HepG2 (cell line): Measurements from ENCODE around the gene WDR45B. TPM values are rescaled to one million over a fixed set of nuclear protein-coding genes. Genes with fewer than 3 reads are reported as not detected.
A peak's percentile ranks its signal among the peaks of the same experiment; 100 is the strongest.

Source experiments
- ATAC-seq: fragments of 200-7000 bp; cut with Tn5 transposase; 3 replicates; pipeline ENCODE4 v1.9.1; 2020; ENCODE audit warnings: mild to moderate bottlenecking, moderate library complexity
- BruUV-seq: library from RNA; stranded (reverse); fragments of 400-500 nt; replicated peaks from 2 replicates; lab custom pipeline; 2021; lab: Mats Ljungman, UMichigan
- CTCF ChIA-PET: fragments of 300-600 bp; formaldehyde crosslinking; extraction: SDS; loops from one replicate; lab custom pipeline; 2021; ENCODE audit warnings: low total read pairs, inconsistent platforms, low intra/inter-chr PET ratio; lab: Yijun Ruan, JAX
- POLR2A ChIA-PET: fragments of 350-600 bp; sonication (Branson Sonifier 250); formaldehyde crosslinking; loops from one replicate; lab custom pipeline; 2020; ENCODE audit warnings: antibody characterized with exemption, inconsistent platforms; lab: Yijun Ruan, JAX
- DNase-seq: peaks from one replicate; pipeline ENCODE4 v3.0.0-alpha.2; 2015; ENCODE audit warnings: low spot score
- FAIRE-seq: peaks from 3 replicates; lab custom pipeline; 2011; peaks lifted over from hg19 to GRCh38; lab: Jason Lieb, UNC
- H2AFZ ChIP-seq: one replicate; pipeline ENCODE4 v1.6.1; 2011; ENCODE audit warnings: low read length, inconsistent platforms
- H3K27ac ChIP-seq: fragments of 300-600 bp; 3 replicates; pipeline ENCODE4 v1.8.0; 2011; ENCODE audit warnings: mixed run types, mild to moderate bottlenecking, mixed read lengths, low read length, inconsistent platforms; ENCODE audit not compliant: insufficient read depth; ENCODE audit errors: extremely low read length
- H3K27me3 ChIP-seq, 2 experiments: fragments of 200-600 bp in 1 of 2; 2 replicates in 1 of 2; 3 replicates in 1 of 2; pipeline versions ENCODE4 v1.6.0 to v1.8.0; 2011; ENCODE audit warnings: low read length in 2 of 2, mild to moderate bottlenecking in 2 of 2, moderate library complexity in 2 of 2, inconsistent platforms in 1 of 2; ENCODE audit not compliant: insufficient read depth in 2 of 2, control insufficient read depth in 1 of 2
- H3K36me3 ChIP-seq, 2 experiments: fragments of 200-600 bp in 1 of 2; replicated peaks in 1 of 2; 2 replicates in 1 of 2; 3 replicates in 1 of 2; pipeline versions ENCODE4 v1.5.1 to v1.8.0; 2011; ENCODE audit warnings: low read length in 2 of 2, inconsistent platforms in 1 of 2; ENCODE audit not compliant: insufficient read depth in 2 of 2, control insufficient read depth in 1 of 2
- H3K4me1 ChIP-seq: 2 replicates; pipeline ENCODE4 v1.5.1; 2012; ENCODE audit warnings: low read length, inconsistent platforms; ENCODE audit not compliant: insufficient read depth
- H3K4me2 ChIP-seq: 2 replicates; pipeline ENCODE4 v1.6.0; 2011; ENCODE audit warnings: low read depth, low read length, inconsistent platforms
- H3K4me3 ChIP-seq, 3 experiments: fragments of 200-600 bp in 1 of 3; sonication (generic), shearing (Covaris generic) in 1 of 3; replicated peaks in 1 of 3; 2 replicates each; pipeline ENCODE4 v1.5.1; 2011 to 2016; ENCODE audit warnings: low read length in 3 of 3, inconsistent platforms in 2 of 3, low read depth in 2 of 3, mild to moderate bottlenecking in 2 of 3, control low read depth in 1 of 3, mixed read lengths in 1 of 3; ENCODE audit not compliant: insufficient read depth in 1 of 3
- H3K79me2 ChIP-seq: one replicate; pipeline ENCODE4 v1.6.1; 2011; ENCODE audit warnings: low read length, inconsistent platforms; ENCODE audit not compliant: insufficient read depth
- H3K9ac ChIP-seq: 2 replicates; pipeline ENCODE4 v1.6.0; 2011; ENCODE audit warnings: mild to moderate bottlenecking, low read depth, low read length, inconsistent platforms; ENCODE audit not compliant: insufficient read depth
- H3K9me3 ChIP-seq: 2 replicates; pipeline ENCODE4 v1.5.1; 2012; ENCODE audit warnings: mild to moderate bottlenecking, low read length
- H4K20me1 ChIP-seq: 2 replicates; pipeline ENCODE4 v1.6.0; 2011; ENCODE audit warnings: inconsistent platforms, mild to moderate bottlenecking, low read length, moderate library complexity; ENCODE audit not compliant: insufficient read depth
- CEBPZ ChIP-seq: IDR thresholded peaks from 2 replicates; pipeline ENCODE4 v1.6.1; 2012; ENCODE audit warnings: low read length, improper control_type of control experiment
- ETV6 ChIP-seq: sonication (generic); formaldehyde crosslinking; conservative IDR thresholded peaks from 2 replicates; pipeline ENCODE4 v1.4.0; 2020; ENCODE audit warnings: missing genetic modification reagents
- FIP1L1 ChIP-seq: fragments of 200-400 bp; formaldehyde crosslinking; IDR thresholded peaks from 2 replicates; pipeline ENCODE4 v1.6.1; 2018; ENCODE audit warnings: low read depth, mild to moderate bottlenecking, low read length, moderate library complexity, borderline replicate concordance; ENCODE audit not compliant: insufficient read depth
- HMGXB3 ChIP-seq: sonication (generic); formaldehyde crosslinking; IDR thresholded peaks from 2 replicates; pipeline ENCODE4 v1.4.0; 2020; ENCODE audit warnings: missing genetic modification reagents, borderline replicate concordance
- MED1 ChIP-seq: sonication (generic); formaldehyde crosslinking; IDR thresholded peaks from 2 replicates; pipeline ENCODE4 v1.4.0; 2020; ENCODE audit warnings: missing genetic modification reagents
- RXRA ChIP-seq: sonication (generic); formaldehyde crosslinking; IDR thresholded peaks from 2 replicates; pipeline ENCODE4 v1.5.1; 2020; ENCODE audit warnings: missing genetic modification reagents
- ZNF121 ChIP-seq: sonication (generic); formaldehyde crosslinking; IDR thresholded peaks from 2 replicates; pipeline ENCODE4 v1.5.0; 2020; ENCODE audit warnings: mild to moderate bottlenecking, missing genetic modification reagents
- ZNF3 ChIP-seq: IDR thresholded peaks from 2 replicates; pipeline ENCODE4 v1.7.0; 2017; ENCODE audit warnings: inconsistent platforms
- ZZZ3 ChIP-seq: sonication (generic); formaldehyde crosslinking; IDR thresholded peaks from 2 replicates; pipeline ENCODE4 v1.4.0; 2020; ENCODE audit warnings: missing genetic modification reagents, mild to moderate bottlenecking, borderline replicate concordance
- WGBS: methylation state at CpG from one replicate; pipeline ENCODE4 v1.1.6; 2017; ENCODE audit warnings: low lambda C conversion rate; 5-methylcytosine and 5-hydroxymethylcytosine counted together
- in situ Hi-C: cut with HindIII; loops from 2 replicates; pipeline ENCODE4 v1.10.0; 2017; ENCODE audit warnings: low pct_unique_long_range_greater_than_20kb; ENCODE audit not compliant: extremely low pct_ligation_motif_present
- intact Hi-C: fragments of 100-400 bp; cut with micrococcal nuclease; formaldehyde crosslinking; loops from one replicate; pipeline ENCODE4 v1.10.0; 2022; ENCODE audit not compliant: unreplicated experiment
- polyA plus RNA-seq, 8 experiments: library from polyadenylated mRNA; depleted of rRNA in 3 of 8; stranded (reverse) in 7 of 8; unstranded in 1 of 8; fragments of >200 nt; fragmentation: Illumina TruSeq in 4 of 8; extraction: Trizol in 4 of 8; gene quantifications; 2 replicates each; pipeline versions ENCODE4 v1.2.1 to v1.2.3, GENCODE V29; 2011 to 2016; ENCODE audit warnings: low read depth in 4 of 8, missing spikeins in 1 of 8, mixed read lengths in 1 of 8; ENCODE audit not compliant: insufficient read depth in 1 of 8
- total RNA-seq, 5 experiments: library from RNA; depleted of rRNA; stranded (reverse); fragments of >200 nt; fragmentation: Illumina TruSeq; extraction: Trizol; gene quantifications; 2 replicates each; pipeline ENCODE4 v1.2.3, GENCODE V29; 2016; ENCODE audit warnings: low read depth in 1 of 5

WDR45B gene
- total and polyA plus RNA-seq, 2 of the 13 experiments (the other 11 are each of a cell fraction or from before 2014, with no cell fraction given), result 86.2 to 155 TPM

GRCh38 chr17:82683534-82683933 lies 35.3 kb upstream of the WDR45B start:
- ATAC-seq (no peak), FAIRE-seq (no peak), DNase-seq (no peak)
- no TSS peak for BruUV-seq
- Histone ChIP-seq H3K27ac (no peak overlapping the region), H3K4me3 (no peak overlapping the region), H2AFZ (no peak overlapping the region), H3K4me2 (no peak overlapping the region), H3K9me3 (peaks cover 8% of the 10 kb centered on the region), H3K36me3 (no peaks in the 10 kb centered on the region), H3K9ac (no peak overlapping the region), H4K20me1 (no peaks in the 10 kb centered on the region), H3K79me2 (no peaks in the 10 kb centered on the region), H3K4me1 (peaks cover 41% of the 10 kb centered on the region), H3K27me3 (no peaks in the 10 kb centered on the region)
- ChIA-PET POLR2A (no interaction called here), CTCF (no interaction called here)
- no peak for TF ChIP-seq ETV6 (CRISPR knock-in tag)
- TF ChIP-seq ZNF121, result peak; percentile 90
- no peak for TF ChIP-seq MED1 (CRISPR knock-in tag)
- no peak for TF ChIP-seq FIP1L1
- no peak for TF ChIP-seq RXRA (CRISPR knock-in tag)
- no peak for TF ChIP-seq HMGXB3
- no peak for TF ChIP-seq ZNF3 (CRISPR knock-in tag)
- TF ChIP-seq CEBPZ, result no peak
- TF ChIP-seq ZZZ3 (CRISPR knock-in tag), result no peak
- in situ Hi-C loops, result no loop called here
- intact Hi-C loops, result no loop called here
- WGBS, result 69% methylated on average over 1 of the region's 1 CpG
